AG04450 (cell line): ENCODE measurements around the gene FAF1. TPM values are rescaled to one million over a fixed set of nuclear protein-coding genes. Genes with fewer than 3 reads are reported as not detected.

Experiments
- CTCF ChIA-PET: fragments of 300-600, 350-600 bp; formaldehyde crosslinking; extraction: SDS; loops from one replicate; lab custom pipeline; 2022; ENCODE audit warnings: antibody characterized with exemption, inconsistent platforms; lab: Charles Lee
- POLR2A ChIA-PET: fragments of 350-600 bp; formaldehyde crosslinking; extraction: SDS; loops from one replicate; lab custom pipeline; 2021; ENCODE audit warnings: antibody characterized with exemption, inconsistent platforms; lab: Yijun Ruan, JAX
- DNase-seq: peaks from one replicate; pipeline ENCODE4 v3.0.0-alpha.2; 2011; ENCODE audit warnings: low read depth, low spot score
- H3K27ac ChIP-seq: one replicate; pipeline ENCODE4 v1.5.1; 2012; ENCODE audit warnings: low read depth, low read length, control low read depth
- H3K27me3 ChIP-seq: one replicate; pipeline ENCODE4 v1.6.0; 2012; ENCODE audit warnings: low read length; ENCODE audit not compliant: control insufficient read depth, insufficient read depth
- H3K4me3 ChIP-seq: 2 replicates; pipeline ENCODE4 v1.5.1; 2011; ENCODE audit warnings: mild to moderate bottlenecking, low read depth, low read length, control low read depth
- H3K9me3 ChIP-seq: 2 replicates; pipeline ENCODE4 v1.5.1; 2012; ENCODE audit warnings: low read length; ENCODE audit not compliant: control insufficient read depth, insufficient read depth
- polyA plus RNA-seq: library from polyadenylated mRNA; depleted of rRNA; stranded (reverse); fragments of >200 nt; gene quantifications from 2 replicates; pipeline ENCODE4 v1.2.3, GENCODE V29; 2011
- TF ChIP-seq, protein P1 (sequence below): IDR thresholded peaks from 2 replicates; pipeline ENCODE4 v1.5.1; 2011; ENCODE audit warnings: low read depth, low read length, control low read depth, inconsistent platforms

The FAF1 gene
- polyA plus RNA-seq, 1 experiment = 37.9 TPM

DNA sequence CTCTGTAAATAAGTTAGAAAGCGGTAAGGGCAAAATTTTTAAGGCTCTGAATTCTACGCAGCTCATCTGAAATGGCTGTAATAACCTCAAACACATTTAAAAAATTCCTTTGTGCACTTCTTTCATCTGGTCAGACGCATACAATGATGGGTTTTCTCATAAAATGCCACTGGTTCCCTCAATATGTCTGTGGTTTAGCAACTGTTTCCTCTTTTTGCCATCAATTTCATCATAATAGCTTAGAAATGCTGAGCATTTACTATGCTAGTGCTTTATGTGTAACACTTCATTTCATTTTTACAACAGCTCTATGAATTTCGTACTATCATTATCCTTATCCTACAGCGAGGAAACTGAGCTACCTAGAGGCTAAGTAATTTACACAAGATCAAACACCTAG, 501.6 kb downstream of the FAF1 start:
- no peaks in the 10 kb centered on the region for H3K9me3 ChIP-seq
- TF ChIP-seq, protein P1, sequence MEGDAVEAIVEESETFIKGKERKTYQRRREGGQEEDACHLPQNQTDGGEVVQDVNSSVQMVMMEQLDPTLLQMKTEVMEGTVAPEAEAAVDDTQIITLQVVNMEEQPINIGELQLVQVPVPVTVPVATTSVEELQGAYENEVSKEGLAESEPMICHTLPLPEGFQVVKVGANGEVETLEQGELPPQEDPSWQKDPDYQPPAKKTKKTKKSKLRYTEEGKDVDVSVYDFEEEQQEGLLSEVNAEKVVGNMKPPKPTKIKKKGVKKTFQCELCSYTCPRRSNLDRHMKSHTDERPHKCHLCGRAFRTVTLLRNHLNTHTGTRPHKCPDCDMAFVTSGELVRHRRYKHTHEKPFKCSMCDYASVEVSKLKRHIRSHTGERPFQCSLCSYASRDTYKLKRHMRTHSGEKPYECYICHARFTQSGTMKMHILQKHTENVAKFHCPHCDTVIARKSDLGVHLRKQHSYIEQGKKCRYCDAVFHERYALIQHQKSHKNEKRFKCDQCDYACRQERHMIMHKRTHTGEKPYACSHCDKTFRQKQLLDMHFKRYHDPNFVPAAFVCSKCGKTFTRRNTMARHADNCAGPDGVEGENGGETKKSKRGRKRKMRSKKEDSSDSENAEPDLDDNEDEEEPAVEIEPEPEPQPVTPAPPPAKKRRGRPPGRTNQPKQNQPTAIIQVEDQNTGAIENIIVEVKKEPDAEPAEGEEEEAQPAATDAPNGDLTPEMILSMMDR = no peak
- no peak overlapping the region for H3K27ac ChIP-seq
- no peak overlapping the region for H3K4me3 ChIP-seq
- POLR2A ChIA-PET = no interaction called here
- CTCF ChIA-PET = interaction anchor here (0.7 to 0.8 kb wide), 2 partner anchors 9 to 31 kb away, joined by 3 to 4 read pairs; no protein-coding TSS in a partner anchor
- DNase-seq = no peak
- H3K27me3 ChIP-seq = no peaks in the 10 kb centered on the region

DNA sequence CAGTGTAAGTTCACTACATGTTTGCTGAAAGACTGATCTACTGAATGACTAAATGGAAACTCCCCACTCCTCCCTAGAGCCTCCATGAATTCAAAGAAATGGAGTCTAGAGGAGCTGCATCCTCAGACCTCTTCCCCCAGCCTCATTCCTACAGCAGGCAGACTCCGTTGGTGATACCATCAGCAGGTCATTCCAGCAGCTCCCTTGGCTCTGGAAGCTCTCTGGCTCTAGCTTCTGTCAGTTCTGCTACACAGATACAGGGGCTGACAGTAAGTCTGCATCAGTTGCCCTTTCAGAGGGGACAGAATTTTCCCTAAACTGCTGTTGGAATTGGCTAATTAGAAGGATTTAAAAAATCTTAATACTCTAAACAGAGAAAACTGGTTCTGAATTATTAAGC, 505.2 kb downstream of the FAF1 start:
- CTCF ChIA-PET = no interaction called here

DNA sequence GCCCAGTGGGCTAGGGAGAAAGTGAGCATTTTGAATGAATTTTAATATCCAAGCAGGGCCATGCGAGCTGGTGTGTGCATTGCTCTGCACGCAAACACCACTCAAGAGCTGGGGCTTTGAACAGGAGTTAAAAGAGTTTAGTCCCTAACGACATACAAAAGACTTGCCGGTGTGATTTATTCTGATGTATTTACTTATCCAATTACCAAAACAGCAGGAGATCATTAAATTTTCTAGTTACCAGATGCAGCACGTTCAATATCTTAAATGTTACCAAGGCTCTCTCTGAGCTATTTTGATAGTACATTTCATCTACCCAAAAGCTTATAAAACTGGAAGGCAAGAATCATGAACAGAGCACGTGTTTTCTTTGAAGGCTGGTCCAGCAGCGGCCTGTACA, 506.8 kb downstream of the FAF1 start:
- Histone ChIP-seq H3K27ac (no peak overlapping the region), H3K27me3 (no peaks in the 10 kb centered on the region), H3K4me3 (no peak overlapping the region), H3K9me3 (no peaks in the 10 kb centered on the region)
- TF ChIP-seq, protein P1 = no peak
- DNase-seq = no peak
- ChIA-PET CTCF (no interaction called here), POLR2A (no interaction called here)

More for the DNA sequence above, 505.2 kb downstream of the FAF1 start:
- Histone ChIP-seq H3K4me3 (no peak overlapping the region), H3K9me3 (no peaks in the 10 kb centered on the region), H3K27me3 (no peaks in the 10 kb centered on the region), H3K27ac (no peak overlapping the region)
- POLR2A ChIA-PET = no interaction called here
- TF ChIP-seq, protein P1 = no peak
- no peak for DNase-seq

- Histone ChIP-seq H3K9me3 (no peaks in the 10 kb centered on the region), H3K27me3 (no peaks in the 10 kb centered on the region), H3K27ac (no peak overlapping the region), H3K4me3 (no peak overlapping the region)
- DNase-seq = no peak
- ChIA-PET POLR2A (no interaction called here), CTCF (no interaction called here)
- TF ChIP-seq, protein P1 = no peak
Measured at GRCh38 chr1:50452700-50453099, 507.4 kb downstream of the FAF1 start.

GRCh38 chr1:50450861-50451653, 509.0 kb downstream of the FAF1 start:
- TF ChIP-seq, protein P1 = no peak
- H3K9me3 ChIP-seq = no peaks in the 10 kb centered on the region
- no peaks in the 10 kb centered on the region for H3K27me3 ChIP-seq
- DNase-seq = no peak
- no peak overlapping the region for H3K4me3 ChIP-seq
- ChIA-PET POLR2A (no interaction called here), CTCF (interaction anchor here (0.6 to 0.8 kb wide), 2 partner anchors 17 to 19 kb away, joined by 3 read pairs; no protein-coding TSS in a partner anchor)
- no peak overlapping the region for H3K27ac ChIP-seq
